Mammary epithelial cell (primary cell): ENCODE data around the gene HS3ST5.

Source experiments
- EZH2 ChIP-seq: IDR thresholded peaks from 2 replicates; pipeline ENCODE4 v1.6.1; 2012; ENCODE audit warnings: low read length, inconsistent platforms, borderline replicate concordance
- TF ChIP-seq, protein P1 (sequence below), 2 donors: IDR thresholded peaks in 1 of 2; conservative IDR thresholded peaks in 1 of 2; 2 replicates each; pipeline ENCODE4 v1.5.1; 2011 to 2012; ENCODE audit warnings: inconsistent platforms in 2 of 2, low read length in 2 of 2, mild to moderate bottlenecking in 2 of 2, control low read depth in 1 of 2, low read depth in 1 of 2; ENCODE audit not compliant: insufficient read depth in 1 of 2; ENCODE audit errors: extremely low read depth in 1 of 2

DNA sequence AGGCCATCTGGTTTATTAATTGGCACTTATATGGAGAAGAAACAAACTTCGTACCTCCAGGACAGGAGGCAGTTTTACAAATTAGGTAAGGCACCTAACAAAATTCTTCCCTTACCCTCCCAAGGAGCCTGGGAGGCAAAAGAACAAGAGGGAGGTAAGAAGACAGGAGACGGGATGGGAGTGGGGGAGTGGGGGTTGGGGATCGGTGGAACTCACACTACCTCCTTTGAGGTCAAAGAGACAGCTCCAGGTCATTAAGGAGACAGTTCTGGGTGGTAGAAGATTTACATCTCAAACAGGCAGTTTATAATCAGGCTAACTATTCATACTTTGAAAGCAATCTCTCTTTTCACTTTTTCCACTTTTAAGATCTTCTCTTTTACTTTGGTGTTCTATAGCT lies 259.6 kb downstream of the HS3ST5 start:
- TF ChIP-seq, protein P1, sequence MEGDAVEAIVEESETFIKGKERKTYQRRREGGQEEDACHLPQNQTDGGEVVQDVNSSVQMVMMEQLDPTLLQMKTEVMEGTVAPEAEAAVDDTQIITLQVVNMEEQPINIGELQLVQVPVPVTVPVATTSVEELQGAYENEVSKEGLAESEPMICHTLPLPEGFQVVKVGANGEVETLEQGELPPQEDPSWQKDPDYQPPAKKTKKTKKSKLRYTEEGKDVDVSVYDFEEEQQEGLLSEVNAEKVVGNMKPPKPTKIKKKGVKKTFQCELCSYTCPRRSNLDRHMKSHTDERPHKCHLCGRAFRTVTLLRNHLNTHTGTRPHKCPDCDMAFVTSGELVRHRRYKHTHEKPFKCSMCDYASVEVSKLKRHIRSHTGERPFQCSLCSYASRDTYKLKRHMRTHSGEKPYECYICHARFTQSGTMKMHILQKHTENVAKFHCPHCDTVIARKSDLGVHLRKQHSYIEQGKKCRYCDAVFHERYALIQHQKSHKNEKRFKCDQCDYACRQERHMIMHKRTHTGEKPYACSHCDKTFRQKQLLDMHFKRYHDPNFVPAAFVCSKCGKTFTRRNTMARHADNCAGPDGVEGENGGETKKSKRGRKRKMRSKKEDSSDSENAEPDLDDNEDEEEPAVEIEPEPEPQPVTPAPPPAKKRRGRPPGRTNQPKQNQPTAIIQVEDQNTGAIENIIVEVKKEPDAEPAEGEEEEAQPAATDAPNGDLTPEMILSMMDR (conservative IDR thresholded peaks at IDR 0.05 in 1 of 2, IDR thresholded peaks at IDR 0.05 in 1 of 2; ENCODE audit: extremely low read depth in 1 of 2, insufficient read depth in 1 of 2, low read depth in 1 of 2, low read length in 2 of 2) = no peak
- no peak for TF ChIP-seq EZH2
